Left lung (tissue), 10 donors: ENCODE data around the gene ADAMTSL1. TPM values are rescaled to one million over a fixed set of nuclear protein-coding genes. Genes with fewer than 3 reads are reported as not detected.
A peak's percentile ranks its signal among the peaks of the same experiment; 100 is the strongest.

Source experiments
- ATAC-seq: fragments of 200-7000 bp; cut with Tn5 transposase; one replicate; pipeline ENCODE4 v1.9.1; 2020; ENCODE audit warnings: moderate library complexity
- DNase-seq, 4 donors: peaks; one replicate each; pipeline ENCODE4 v3.0.0-alpha.2; 2013 to 2020
- H3K27ac ChIP-seq, 2 donors: fragments of 200-600 bp; sonication (generic) in 1 of 2; one replicate each; pipeline versions ENCODE4 v1.5.0 to v1.8.0; 2020 to 2021
- H3K27me3 ChIP-seq, 2 donors: fragments of 200-600 bp; sonication (generic) in 1 of 2; one replicate each; pipeline versions ENCODE4 v1.5.0 to v1.8.0; 2020 to 2021
- H3K36me3 ChIP-seq, 2 donors: fragments of 200-600 bp; sonication (generic) in 1 of 2; one replicate each; pipeline versions ENCODE4 v1.5.0 to v1.8.0; 2020 to 2021
- H3K4me1 ChIP-seq, 2 donors: fragments of 200-600 bp; one replicate each; pipeline ENCODE4 v1.8.0; 2021
- H3K4me3 ChIP-seq, 2 donors: fragments of 200-600 bp; sonication (generic) in 1 of 2; one replicate each; pipeline versions ENCODE4 v1.5.0 to v1.8.0; 2020 to 2021; ENCODE audit warnings: mild to moderate bottlenecking in 1 of 2
- H3K9me3 ChIP-seq, 2 donors: fragments of 200-600 bp; sonication (generic) in 1 of 2; one replicate each; pipeline versions ENCODE4 v1.5.0 to v1.8.0; 2020 to 2021
- intact Hi-C, 2 donors: fragments of 100-400 bp; cut with DNase I; formaldehyde crosslinking; loops; one replicate each; pipeline versions ENCODE4 v1.11.2 to v1.14.2; 2022
- polyA plus RNA-seq, 6 donors: library from polyadenylated mRNA; unstranded; fragments of 120-200 nt; gene quantifications; one replicate each; pipeline ENCODE4 v1.2.1, GENCODE V29; 2013; ENCODE audit not compliant: insufficient read length in 6 of 6
- total RNA-seq, 2 donors: library from RNA; stranded (reverse); fragmentation: NEBNext Ultra II Directional; extraction: Animal tissue kit (Norgen Biotek cat#: 25700); gene quantifications; one replicate each; pipeline ENCODE4 v1.2.1, GENCODE V29; 2021
- TF ChIP-seq, protein P1 (sequence below), 2 donors: fragments of 200-600 bp; sonication (generic) in 1 of 2; IDR thresholded peaks; one replicate each; pipeline versions ENCODE4 v1.5.0 to v1.8.0; 2021; ENCODE audit warnings: antibody characterized with exemption in 2 of 2
- donor health status: DM: no; HTN: yes; CAD: no.
- donor health status: DM: no; HTN: no; CAD: no.

The ADAMTSL1 gene
- total and polyA plus RNA-seq, 8 donors, result 3.0 to 28.1 (median 17.9) TPM

DNA sequence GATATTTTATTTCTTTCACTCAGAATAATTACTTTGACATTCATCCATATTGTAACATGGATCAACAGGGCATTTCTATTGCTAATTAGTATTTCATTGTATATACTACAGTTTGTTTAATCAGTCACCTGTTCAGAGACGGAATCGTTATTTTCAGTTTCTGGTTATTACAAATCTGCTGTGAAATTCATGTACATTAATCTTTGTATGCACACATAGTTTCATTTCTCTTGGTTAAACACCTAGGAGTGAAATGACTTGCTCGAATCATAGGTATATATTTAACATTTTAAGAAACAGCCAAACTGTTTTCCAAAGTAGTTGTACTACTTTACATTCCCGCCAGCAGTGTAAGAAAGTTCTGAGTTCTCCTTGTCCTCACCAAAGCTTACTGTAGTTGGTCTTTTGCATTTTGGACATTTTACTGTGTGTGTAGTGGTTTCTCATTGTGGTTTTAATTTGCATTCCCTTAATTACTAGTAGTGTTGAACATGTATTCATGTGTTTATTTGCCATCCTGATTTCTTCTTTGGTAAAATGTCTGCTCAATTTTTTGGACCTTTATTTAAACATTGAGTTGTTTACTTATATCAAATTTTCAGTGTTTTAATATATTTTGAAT, 360.9 kb downstream of the ADAMTSL1 start:
- intact Hi-C loops, result no loop called here
- Histone ChIP-seq H3K9me3 (no peaks in the 10 kb centered on the region), H3K4me3 (no peak overlapping the region), H3K4me1 (no peaks in the 10 kb centered on the region), H3K27me3 (no peaks in the 10 kb centered on the region), H3K27ac (no peak overlapping the region), H3K36me3 (no peaks in the 10 kb centered on the region)
- TF ChIP-seq, protein P1, sequence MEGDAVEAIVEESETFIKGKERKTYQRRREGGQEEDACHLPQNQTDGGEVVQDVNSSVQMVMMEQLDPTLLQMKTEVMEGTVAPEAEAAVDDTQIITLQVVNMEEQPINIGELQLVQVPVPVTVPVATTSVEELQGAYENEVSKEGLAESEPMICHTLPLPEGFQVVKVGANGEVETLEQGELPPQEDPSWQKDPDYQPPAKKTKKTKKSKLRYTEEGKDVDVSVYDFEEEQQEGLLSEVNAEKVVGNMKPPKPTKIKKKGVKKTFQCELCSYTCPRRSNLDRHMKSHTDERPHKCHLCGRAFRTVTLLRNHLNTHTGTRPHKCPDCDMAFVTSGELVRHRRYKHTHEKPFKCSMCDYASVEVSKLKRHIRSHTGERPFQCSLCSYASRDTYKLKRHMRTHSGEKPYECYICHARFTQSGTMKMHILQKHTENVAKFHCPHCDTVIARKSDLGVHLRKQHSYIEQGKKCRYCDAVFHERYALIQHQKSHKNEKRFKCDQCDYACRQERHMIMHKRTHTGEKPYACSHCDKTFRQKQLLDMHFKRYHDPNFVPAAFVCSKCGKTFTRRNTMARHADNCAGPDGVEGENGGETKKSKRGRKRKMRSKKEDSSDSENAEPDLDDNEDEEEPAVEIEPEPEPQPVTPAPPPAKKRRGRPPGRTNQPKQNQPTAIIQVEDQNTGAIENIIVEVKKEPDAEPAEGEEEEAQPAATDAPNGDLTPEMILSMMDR (IDR thresholded peaks at IDR 0.05), result no peak
- ATAC-seq (no peak), DNase-seq (no peak)

DNA sequence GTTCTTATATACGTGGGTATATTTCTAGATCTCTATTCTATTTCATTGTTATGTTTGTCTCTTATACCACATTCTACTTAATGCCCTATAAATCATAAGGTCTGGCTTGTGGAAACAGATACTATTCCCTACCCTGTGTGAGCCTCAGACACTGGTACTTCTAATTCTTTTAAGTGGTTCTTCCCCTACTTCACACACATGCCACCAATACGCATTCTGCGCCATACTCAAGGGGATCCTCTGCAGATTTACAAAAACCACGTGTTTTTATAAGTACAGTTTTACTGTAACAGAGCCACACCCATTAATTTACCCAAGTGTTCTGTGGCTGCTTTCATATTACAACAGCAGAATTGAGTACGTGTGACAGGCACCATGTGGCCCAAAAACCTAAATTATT, 363.4 kb downstream of the ADAMTSL1 start:
- no peaks in the 10 kb centered on the region for H3K9me3 ChIP-seq
- H3K4me3 ChIP-seq, result no peak overlapping the region
- no peaks in the 10 kb centered on the region for H3K27me3 ChIP-seq
- no peak for DNase-seq
- TF ChIP-seq, protein P1 (IDR thresholded peaks at IDR 0.05), result no peak
- intact Hi-C loops, result no loop called here
- H3K4me1 ChIP-seq, result no peaks in the 10 kb centered on the region
- no peak overlapping the region for H3K27ac ChIP-seq
- no peaks in the 10 kb centered on the region for H3K36me3 ChIP-seq
- no peak for ATAC-seq

DNA sequence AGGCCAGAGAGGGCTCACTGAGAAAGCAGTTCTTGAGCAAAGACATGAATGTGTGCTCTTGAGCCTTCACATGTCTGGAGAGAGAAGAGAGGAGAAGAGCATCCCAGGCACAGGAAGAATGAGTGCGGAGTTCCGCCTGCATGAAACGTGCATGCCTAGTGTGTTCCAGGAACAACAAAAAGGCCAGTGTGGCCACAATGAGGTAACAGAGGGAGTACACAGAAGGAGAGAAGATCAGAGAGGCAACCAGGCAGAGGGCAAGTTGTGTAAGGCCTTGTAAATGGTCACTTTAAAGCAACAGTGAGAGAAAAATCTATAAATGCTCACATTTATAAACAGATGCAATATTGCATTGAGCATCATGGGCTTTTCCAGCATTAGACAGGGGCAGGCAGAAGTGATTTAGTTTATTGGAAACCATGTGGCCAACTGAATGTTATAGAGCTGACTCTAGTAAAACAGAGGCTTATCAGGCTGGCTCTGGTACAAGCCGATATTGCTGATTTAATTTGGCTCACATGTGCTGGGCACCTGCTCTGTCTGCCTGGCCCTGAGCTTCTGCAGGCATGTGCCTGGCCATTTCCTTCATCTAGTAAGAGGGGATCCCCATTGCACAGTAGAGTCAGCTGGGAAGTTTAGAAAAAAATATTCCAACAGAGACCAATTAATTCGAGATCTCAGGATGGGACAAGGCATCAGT, 373.8 kb downstream of the ADAMTSL1 start:
- intact Hi-C loops, result no loop called here
- H3K27me3 ChIP-seq, result no peaks in the 10 kb centered on the region
- TF ChIP-seq, protein P1 (IDR thresholded peaks at IDR 0.05), result no peak
- H3K4me1 ChIP-seq, result no peaks in the 10 kb centered on the region
- ATAC-seq, result no peak
- DNase-seq, result no peak
- no peak overlapping the region for H3K4me3 ChIP-seq
- H3K27ac ChIP-seq, result no peak overlapping the region
- no peaks in the 10 kb centered on the region for H3K9me3 ChIP-seq
- H3K36me3 ChIP-seq, result no peaks in the 10 kb centered on the region

DNA sequence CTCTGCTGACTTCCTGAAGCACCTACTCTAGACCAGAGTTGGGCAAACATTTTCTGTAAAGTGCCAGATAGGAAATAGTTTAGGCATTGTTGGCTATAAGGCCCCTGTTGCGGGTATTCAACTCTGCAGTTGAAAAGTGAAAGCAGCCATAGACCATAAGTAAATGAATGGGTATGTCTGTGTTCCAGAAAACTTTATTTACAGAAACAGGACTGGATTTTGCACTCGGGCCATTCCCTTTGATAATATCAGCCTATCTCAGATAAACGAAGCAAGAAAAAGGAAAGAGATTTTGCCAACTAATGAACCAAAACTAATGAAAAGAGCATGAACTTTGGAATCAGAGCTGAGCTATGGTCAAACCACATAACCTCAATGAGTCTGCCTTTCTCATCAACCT, 374.7 kb downstream of the ADAMTSL1 start:
- peak; percentile 49 for ATAC-seq
- intact Hi-C loops, result no loop called here
- DNase-seq, result no peak
- H3K9me3 ChIP-seq, result no peaks in the 10 kb centered on the region
- H3K4me3 ChIP-seq, result no peak overlapping the region
- no peaks in the 10 kb centered on the region for H3K27me3 ChIP-seq
- H3K4me1 ChIP-seq, result no peaks in the 10 kb centered on the region
- no peak overlapping the region for H3K27ac ChIP-seq
- TF ChIP-seq, protein P1 (IDR thresholded peaks at IDR 0.05), result no peak
- no peaks in the 10 kb centered on the region for H3K36me3 ChIP-seq

DNA sequence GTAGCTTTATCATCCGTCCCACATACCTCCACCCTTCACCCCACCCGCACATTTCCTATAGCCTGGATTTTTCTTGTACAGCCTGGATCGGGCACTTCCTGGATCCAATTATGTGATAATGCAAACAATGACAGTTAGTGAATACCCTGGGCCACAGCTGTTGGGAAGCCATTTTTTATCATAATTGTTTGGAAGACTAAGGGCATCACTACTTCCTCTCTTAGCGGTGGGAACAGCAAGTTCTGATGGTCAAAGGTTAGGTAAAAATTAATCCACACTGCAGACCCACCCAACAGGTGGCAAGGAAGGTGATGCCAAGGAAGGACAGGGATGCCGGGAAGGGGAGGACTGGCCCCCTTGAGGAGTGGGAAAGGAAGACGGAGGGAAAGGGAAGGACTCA, 375.3 kb downstream of the ADAMTSL1 start:
- DNase-seq, result no peak
- Histone ChIP-seq H3K27ac (peak overlapping the region in 1 of 2 donors; percentile 42), H3K4me1 (no peaks in the 10 kb centered on the region), H3K27me3 (no peaks in the 10 kb centered on the region), H3K36me3 (no peaks in the 10 kb centered on the region), H3K9me3 (no peaks in the 10 kb centered on the region), H3K4me3 (no peak overlapping the region)
- TF ChIP-seq, protein P1 (IDR thresholded peaks at IDR 0.05), result no peak
- intact Hi-C loops, result no loop called here
- no peak for ATAC-seq
